Activated CD4-positive, alpha-beta T cell treated with anti-CD3 and anti-CD28 coated beads, Interleukin-2, amount 10 ng/mL, durations not matched to agents 24 days and 14 days (primary cell): ENCODE results near the gene CCL5. TPM values are rescaled to one million over a fixed set of nuclear protein-coding genes. Genes with fewer than 3 reads are reported as not detected.

Experiments used
- DNase-seq: peaks from one replicate; pipeline ENCODE4 v3.0.0; 2022
- H3K27ac Mint-ChIP-seq: one replicate; pipeline ENCODE4 v1.8.0; 2022; ENCODE audit warnings: mild to moderate bottlenecking, mixed read lengths
- H3K27me3 Mint-ChIP-seq: one replicate; pipeline ENCODE4 v1.8.0; 2022; ENCODE audit warnings: mixed read lengths
- H3K36me3 Mint-ChIP-seq: one replicate; pipeline ENCODE4 v1.8.0; 2022; ENCODE audit warnings: low read depth, mild to moderate bottlenecking, mixed read lengths
- H3K4me1 Mint-ChIP-seq: one replicate; pipeline ENCODE4 v1.8.0; 2021; ENCODE audit warnings: mixed read lengths
- H3K4me3 Mint-ChIP-seq: one replicate; pipeline ENCODE4 v1.8.0; 2022; ENCODE audit warnings: mild to moderate bottlenecking, moderate library complexity, mixed read lengths
- H3K9me3 Mint-ChIP-seq: one replicate; pipeline ENCODE4 v1.8.0; 2021; ENCODE audit warnings: mixed read lengths
- intact Hi-C: fragments of 100-400 bp; cut with micrococcal nuclease; formaldehyde crosslinking; loops from one replicate; pipeline ENCODE4 v1.15.1; 2023
- total RNA-seq: library from RNA; stranded (reverse); gene quantifications from 2 replicates; pipeline ENCODE4 v1.2.3, GENCODE V29; 2022

Gene CCL5
- total RNA-seq, 1 donor from 2014 or later: 19.6 TPM

DNA sequence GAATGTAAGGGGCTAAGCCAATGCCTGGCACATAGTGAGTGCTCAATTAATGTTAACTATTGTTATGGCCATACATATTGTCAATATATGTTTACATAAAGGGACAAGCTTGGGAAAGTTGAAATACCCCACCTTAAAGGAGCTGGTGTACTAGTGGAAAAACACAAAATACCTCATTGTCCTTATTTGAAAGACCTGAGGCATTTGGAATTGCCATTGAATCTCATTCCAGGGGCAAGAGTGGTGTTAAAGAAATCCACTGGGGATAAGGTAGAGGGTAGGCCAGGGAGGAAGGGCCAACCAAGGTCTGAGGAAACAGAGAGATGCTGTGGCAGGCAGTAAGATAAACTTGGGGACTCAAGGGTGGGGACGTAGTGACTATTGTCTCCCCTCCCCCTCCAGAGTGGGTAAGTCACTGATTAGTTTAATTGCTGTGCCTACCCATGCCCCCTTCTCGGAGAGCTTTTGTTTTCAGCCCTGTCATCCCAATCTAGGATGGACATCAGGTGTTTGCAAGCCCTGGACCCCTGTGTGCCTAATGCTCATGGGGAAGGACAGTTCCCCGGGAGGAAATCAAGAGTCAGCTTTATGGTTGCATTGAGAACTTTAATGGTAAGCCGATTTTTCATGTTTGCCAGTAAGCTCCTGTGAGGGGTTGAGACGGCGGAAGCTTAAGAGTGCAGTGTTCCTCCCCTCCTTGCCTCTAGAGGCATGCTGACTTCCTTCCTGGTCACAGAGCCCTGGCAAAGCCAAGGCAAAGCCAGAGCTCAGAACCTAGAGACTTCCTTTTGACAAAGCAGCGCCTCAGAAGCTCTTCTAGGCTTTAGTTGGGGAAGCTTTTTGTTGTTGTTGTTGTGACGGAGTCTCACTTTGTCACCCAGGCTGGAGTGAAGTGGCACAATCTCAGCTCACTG lies 9.0 kb downstream of the CCL5 start:
- Mint-ChIP-seq H3K36me3 (peaks cover 16% of the 10 kb centered on the region), H3K27ac (no peak overlapping the region), H3K9me3 (no peaks in the 10 kb centered on the region), H3K27me3 (no peaks in the 10 kb centered on the region), H3K4me1 (peaks cover 42% of the 10 kb centered on the region), H3K4me3 (no peak overlapping the region)
- intact Hi-C loops: no loop called here
- peak; percentile 82 for DNase-seq

GRCh38 chr17:35868737-35869136 lies 11.4 kb downstream of the CCL5 start, which contains the start of gene HEATR9:
Gene HEATR9, minus strand, starts transcription at chr17:35868891. Its CDS starts 149 bp downstream, at chr17:35868742.
- DNase-seq: no peak
- Mint-ChIP-seq H3K9me3 (no peaks in the 10 kb centered on the region), H3K36me3 (peaks cover 10% of the 10 kb centered on the region), H3K4me3 (no peak within 1 kb of the TSS), H3K4me1 (peaks cover 44% of the 10 kb centered on the region), H3K27me3 (no peaks in the 10 kb centered on the region), H3K27ac (no peak within 1 kb of the TSS)
- intact Hi-C loops: no loop called here

- H3K27me3 Mint-ChIP-seq: no peaks in the 10 kb centered on the region
- no peak for DNase-seq
- H3K36me3 Mint-ChIP-seq: peaks cover 13% of the 10 kb centered on the region
- H3K9me3 Mint-ChIP-seq: no peaks in the 10 kb centered on the region
- no peak overlapping the region for H3K27ac Mint-ChIP-seq
- H3K4me3 Mint-ChIP-seq: no peak overlapping the region
- peaks cover 43% of the 10 kb centered on the region for H3K4me1 Mint-ChIP-seq
- intact Hi-C loops: no loop called here
Measured at GRCh38 chr17:35867574-35867973, 12.6 kb downstream of the CCL5 start.

- Mint-ChIP-seq H3K36me3 (peaks cover 9% of the 10 kb centered on the region), H3K4me3 (no peak overlapping the region), H3K9me3 (no peaks in the 10 kb centered on the region), H3K27me3 (no peaks in the 10 kb centered on the region), H3K27ac (no peak overlapping the region), H3K4me1 (peaks cover 37% of the 10 kb centered on the region)
- intact Hi-C loops: no loop called here
- DNase-seq: no peak
Measured at GRCh38 chr17:35866341-35866950, 13.7 kb downstream of the CCL5 start.

- H3K4me3 Mint-ChIP-seq: no peak overlapping the region
- no peak overlapping the region for H3K27ac Mint-ChIP-seq
- intact Hi-C loops: no loop called here
- H3K36me3 Mint-ChIP-seq: peaks cover 9% of the 10 kb centered on the region
- DNase-seq: no peak
- no peaks in the 10 kb centered on the region for H3K27me3 Mint-ChIP-seq
- peaks cover 30% of the 10 kb centered on the region for H3K4me1 Mint-ChIP-seq
- H3K9me3 Mint-ChIP-seq: no peaks in the 10 kb centered on the region
Measured at GRCh38 chr17:35865412-35866340, 14.5 kb downstream of the CCL5 start.

GRCh38 chr17:35864853-35865252 lies 15.3 kb downstream of the CCL5 start:
- Mint-ChIP-seq H3K4me3 (no peak overlapping the region), H3K27ac (no peak overlapping the region), H3K9me3 (no peaks in the 10 kb centered on the region), H3K36me3 (peaks cover 9% of the 10 kb centered on the region), H3K27me3 (no peaks in the 10 kb centered on the region), H3K4me1 (peaks cover 27% of the 10 kb centered on the region)
- intact Hi-C loops: no loop called here
- no peak for DNase-seq

DNA sequence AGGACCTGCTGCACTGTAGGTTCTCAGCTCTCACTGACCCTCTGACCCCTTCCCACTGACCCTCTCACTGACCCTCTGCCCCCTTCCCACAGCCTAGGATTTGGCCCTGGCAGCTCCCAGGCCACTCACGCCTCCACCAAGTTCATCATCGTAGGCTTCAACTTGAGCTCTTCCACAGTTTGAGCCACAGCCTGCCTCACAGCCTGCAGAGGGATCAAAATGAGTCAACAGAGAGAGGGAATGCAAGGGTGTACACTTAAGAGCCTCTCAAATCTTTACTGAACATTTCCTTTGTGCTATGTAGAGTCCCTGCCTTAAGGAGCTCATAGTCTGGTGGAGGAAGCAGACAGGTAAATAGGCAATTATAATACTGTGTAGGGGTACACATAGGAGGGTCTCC lies 23.6 kb downstream of the CCL5 start:
- DNase-seq: no peak
- intact Hi-C loops: no loop called here
- H3K27ac Mint-ChIP-seq: peak overlapping the region; percentile 12
- H3K4me3 Mint-ChIP-seq: no peak overlapping the region
- H3K36me3 Mint-ChIP-seq: peaks cover 17% of the 10 kb centered on the region
- H3K9me3 Mint-ChIP-seq: no peaks in the 10 kb centered on the region
- no peaks in the 10 kb centered on the region for H3K27me3 Mint-ChIP-seq
- peaks cover 17% of the 10 kb centered on the region for H3K4me1 Mint-ChIP-seq

DNA sequence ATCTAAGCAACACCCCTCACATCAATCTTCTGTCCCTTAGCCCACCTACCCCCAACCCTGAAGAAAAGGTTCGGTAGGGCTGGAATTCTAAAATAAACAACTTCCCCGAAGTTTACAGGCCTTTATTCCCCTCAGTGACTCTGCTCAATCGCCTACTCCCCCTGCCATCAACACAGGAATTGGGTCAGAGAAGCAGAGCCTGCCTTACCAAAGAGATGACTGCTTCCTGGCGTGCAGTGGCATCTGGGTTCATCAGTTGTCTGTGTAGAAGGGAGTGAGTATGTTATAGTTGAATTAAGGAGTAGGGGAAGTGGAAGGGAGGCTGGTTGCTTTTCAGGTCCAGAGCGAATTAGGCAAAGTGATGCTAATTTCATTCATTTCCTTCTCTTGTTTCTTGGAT lies 24.2 kb downstream of the CCL5 start:
- Mint-ChIP-seq H3K27me3 (no peaks in the 10 kb centered on the region), H3K36me3 (peaks cover 22% of the 10 kb centered on the region), H3K4me3 (no peak overlapping the region), H3K4me1 (peaks cover 20% of the 10 kb centered on the region), H3K27ac (peak overlapping the region; percentile 15), H3K9me3 (no peaks in the 10 kb centered on the region)
- DNase-seq: no peak
- intact Hi-C loops: no loop called here

GRCh38 chr17:35849469-35850348 lies 30.5 kb downstream of the CCL5 start:
- intact Hi-C loops: loop anchor here (1.0 to 2.0 kb wide), 2 partner anchors 81 to 300 kb away; partner anchors contain the start of gene RDM1
- H3K27me3 Mint-ChIP-seq: no peaks in the 10 kb centered on the region
- no peaks in the 10 kb centered on the region for H3K9me3 Mint-ChIP-seq
- H3K4me3 Mint-ChIP-seq: no peak overlapping the region
- H3K27ac Mint-ChIP-seq: no peak overlapping the region
- peaks cover 10% of the 10 kb centered on the region for H3K4me1 Mint-ChIP-seq
- peak; percentile 89 for DNase-seq
- H3K36me3 Mint-ChIP-seq: peaks cover 48% of the 10 kb centered on the region

GRCh38 chr17:35847633-35848373 lies 32.4 kb downstream of the CCL5 start:
- peaks cover 60% of the 10 kb centered on the region for H3K36me3 Mint-ChIP-seq
- no peaks in the 10 kb centered on the region for H3K27me3 Mint-ChIP-seq
- no peaks in the 10 kb centered on the region for H3K9me3 Mint-ChIP-seq
- H3K4me1 Mint-ChIP-seq: peaks cover 10% of the 10 kb centered on the region
- no peak overlapping the region for H3K4me3 Mint-ChIP-seq
- intact Hi-C loops: loop anchor here (2.0 kb wide), 1 partner anchor 83 kb away; the partner anchor contains the start of gene RDM1
- H3K27ac Mint-ChIP-seq: peak overlapping the region; percentile 3
- no peak for DNase-seq

- no peak for DNase-seq
- Mint-ChIP-seq H3K9me3 (no peaks in the 10 kb centered on the region), H3K4me3 (no peak overlapping the region), H3K36me3 (peaks cover 64% of the 10 kb centered on the region), H3K27me3 (no peaks in the 10 kb centered on the region), H3K27ac (no peak overlapping the region), H3K4me1 (peaks cover 11% of the 10 kb centered on the region)
- intact Hi-C loops: no loop called here
Measured at GRCh38 chr17:35847006-35847405, 33.2 kb downstream of the CCL5 start.

DNA sequence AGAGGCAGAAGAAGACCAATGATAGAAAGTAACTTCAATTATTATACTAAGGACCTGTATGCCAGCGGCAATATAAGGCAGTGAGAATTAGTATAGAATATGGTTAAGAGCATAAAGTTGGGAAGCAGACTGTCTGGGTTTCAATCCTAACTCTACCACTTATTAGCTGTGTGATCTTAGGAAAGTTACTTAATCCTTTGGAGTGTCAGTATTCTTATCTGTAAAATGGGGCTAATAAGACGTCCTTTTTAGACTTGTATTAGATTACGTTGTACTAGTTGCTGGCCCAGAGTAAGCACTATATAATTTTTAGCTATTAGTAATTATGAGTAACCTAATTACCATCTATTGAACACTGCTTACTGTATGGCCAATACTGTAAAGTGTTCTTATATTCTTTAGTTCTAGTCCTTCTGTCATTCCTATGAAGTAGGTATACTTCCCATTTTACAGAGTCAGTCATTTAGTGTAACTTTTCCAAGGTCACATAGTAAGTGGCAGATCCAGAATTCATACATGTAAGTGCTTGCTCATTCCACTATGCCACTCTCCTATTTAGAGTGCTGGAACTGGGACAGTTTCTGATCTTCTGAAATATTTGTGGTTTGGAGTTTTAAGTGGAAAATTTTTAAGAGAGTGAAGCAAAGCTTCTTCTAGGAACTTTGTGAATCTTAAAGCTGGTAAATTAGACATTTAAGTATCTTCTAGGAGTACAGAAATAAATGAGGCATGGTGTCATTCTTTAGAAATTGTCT lies 33.9 kb downstream of the CCL5 start:
- intact Hi-C loops: no loop called here
- Mint-ChIP-seq H3K4me3 (no peak overlapping the region), H3K27me3 (no peaks in the 10 kb centered on the region), H3K27ac (no peak overlapping the region), H3K4me1 (peaks cover 11% of the 10 kb centered on the region), H3K36me3 (peaks cover 67% of the 10 kb centered on the region), H3K9me3 (no peaks in the 10 kb centered on the region)
- DNase-seq: no peak
